Gastroesophageal sphincter (tissue), 3 donors: Measurements from ENCODE around the gene SLC4A8.

Experiments used
- POLR2A ChIP-seq, 2 donors: fragments of 450-650 bp; IDR thresholded peaks; one replicate each; pipeline ENCODE4 v1.6.1; 2017; ENCODE audit warnings: antibody characterized with exemption in 2 of 2, mild to moderate bottlenecking in 2 of 2, moderate library complexity in 1 of 2
- POLR2AphosphoS5 ChIP-seq: sonication (generic); formaldehyde crosslinking; IDR thresholded peaks from one replicate; pipeline ENCODE4 v1.6.1; 2017; ENCODE audit warnings: antibody characterized with exemption
- TF ChIP-seq, protein P1 (sequence below), 4 experiments: fragments of 200-600 bp in 2 of 4; fragments of 450-650 bp in 2 of 4; sonication (generic) in 1 of 4; IDR thresholded peaks; one replicate each; pipeline ENCODE4 v1.5.1; 2017 to 2019; ENCODE audit warnings: antibody characterized with exemption in 4 of 4, mild to moderate bottlenecking in 2 of 4, moderate library complexity in 2 of 4

- TF ChIP-seq POLR2A (IDR thresholded peaks at IDR 0.05), result no peak
- TF ChIP-seq, protein P1, sequence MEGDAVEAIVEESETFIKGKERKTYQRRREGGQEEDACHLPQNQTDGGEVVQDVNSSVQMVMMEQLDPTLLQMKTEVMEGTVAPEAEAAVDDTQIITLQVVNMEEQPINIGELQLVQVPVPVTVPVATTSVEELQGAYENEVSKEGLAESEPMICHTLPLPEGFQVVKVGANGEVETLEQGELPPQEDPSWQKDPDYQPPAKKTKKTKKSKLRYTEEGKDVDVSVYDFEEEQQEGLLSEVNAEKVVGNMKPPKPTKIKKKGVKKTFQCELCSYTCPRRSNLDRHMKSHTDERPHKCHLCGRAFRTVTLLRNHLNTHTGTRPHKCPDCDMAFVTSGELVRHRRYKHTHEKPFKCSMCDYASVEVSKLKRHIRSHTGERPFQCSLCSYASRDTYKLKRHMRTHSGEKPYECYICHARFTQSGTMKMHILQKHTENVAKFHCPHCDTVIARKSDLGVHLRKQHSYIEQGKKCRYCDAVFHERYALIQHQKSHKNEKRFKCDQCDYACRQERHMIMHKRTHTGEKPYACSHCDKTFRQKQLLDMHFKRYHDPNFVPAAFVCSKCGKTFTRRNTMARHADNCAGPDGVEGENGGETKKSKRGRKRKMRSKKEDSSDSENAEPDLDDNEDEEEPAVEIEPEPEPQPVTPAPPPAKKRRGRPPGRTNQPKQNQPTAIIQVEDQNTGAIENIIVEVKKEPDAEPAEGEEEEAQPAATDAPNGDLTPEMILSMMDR (IDR thresholded peaks at IDR 0.05), result no peak
- TF ChIP-seq POLR2AphosphoS5, result no peak
Measured at GRCh38 chr12:51405801-51406207, 18.8 kb upstream of the SLC4A8 start.
